A673 (cell line): ENCODE results near the gene VSTM4. TPM values are rescaled to one million over a fixed set of nuclear protein-coding genes. Genes with fewer than 3 reads are reported as not detected.

Source experiments
- BruUV-seq: library from RNA; stranded (reverse); fragments of 400-500 nt; replicated peaks from 2 replicates; lab custom pipeline; 2021; lab: Mats Ljungman, UMichigan
- CTCF ChIA-PET: fragments of 300-600 bp; sonication (Branson Sonifier 250); formaldehyde crosslinking; loops from one replicate; lab custom pipeline; 2022; ENCODE audit warnings: antibody characterized with exemption; lab: Charles Lee
- POLR2A ChIA-PET: fragments of 300-600 bp; sonication (Branson Sonifier 250); formaldehyde crosslinking; loops from one replicate; lab custom pipeline; 2022; ENCODE audit warnings: antibody characterized with exemption; ENCODE audit not compliant: low non-redundant PET; lab: Charles Lee
- DNase-seq: peaks from one replicate; pipeline ENCODE4 v3.0.0-alpha.2; 2015; ENCODE audit warnings: low spot score
- H3K27ac ChIP-seq: fragments of 200-600 bp; sonication (generic); 2 replicates; pipeline ENCODE4 v1.5.1; 2016; ENCODE audit warnings: mixed run types, low read depth, mild to moderate bottlenecking, mixed read lengths, antibody characterized with exemption, low read length; ENCODE audit not compliant: poor library complexity, severe bottlenecking
- H3K27me3 ChIP-seq: fragments of 200-600 bp; sonication (generic); replicated peaks from 2 replicates; pipeline ENCODE4 v1.6.1; 2017; ENCODE audit warnings: mixed run types, low read depth, mild to moderate bottlenecking, mixed read lengths, antibody characterized with exemption, low read length; ENCODE audit not compliant: insufficient read depth, poor library complexity
- H3K36me3 ChIP-seq: fragments of 200-600 bp; sonication (generic); 2 replicates; pipeline ENCODE4 v1.6.1; 2016; ENCODE audit warnings: mixed run types, mild to moderate bottlenecking, mixed read lengths, antibody characterized with exemption, low read length; ENCODE audit not compliant: insufficient read depth, poor library complexity, severe bottlenecking
- H3K4me1 ChIP-seq: fragments of 200-600 bp; sonication (generic); 2 replicates; pipeline ENCODE4 v1.6.1; 2017; ENCODE audit warnings: mixed run types, mild to moderate bottlenecking, mixed read lengths, antibody characterized with exemption, low read length; ENCODE audit not compliant: insufficient read depth, poor library complexity, severe bottlenecking
- H3K4me3 ChIP-seq: fragments of 200-600 bp; sonication (generic); 2 replicates; pipeline ENCODE4 v1.5.1; 2016; ENCODE audit warnings: low read depth, mixed run types, mild to moderate bottlenecking, mixed read lengths, low read length; ENCODE audit not compliant: poor library complexity, severe bottlenecking
- H3K9me3 ChIP-seq: fragments of 200-600 bp; sonication (generic); 2 replicates; pipeline ENCODE4 v1.6.1; 2016; ENCODE audit warnings: mixed run types, low read depth, mild to moderate bottlenecking, mixed read lengths, antibody characterized with exemption, low read length; ENCODE audit not compliant: poor library complexity, severe bottlenecking
- CTCF ChIP-seq: fragments of 300-800, 200-600 bp; sonication (generic); conservative IDR thresholded peaks from 2 replicates; pipeline ENCODE4 v1.5.1; 2017; ENCODE audit warnings: low read depth, mild to moderate bottlenecking, antibody characterized with exemption, low read length, moderate library complexity, mixed read lengths
- EZH2 ChIP-seq: fragments of 200-600 bp; sonication (generic); IDR thresholded peaks from 2 replicates; pipeline ENCODE4 v1.6.1; 2017; ENCODE audit warnings: borderline replicate concordance, low read depth, mild to moderate bottlenecking, mixed read lengths, antibody characterized with exemption, low read length; ENCODE audit not compliant: poor library complexity, severe bottlenecking
- intact Hi-C: fragments of 100-400 bp; cut with micrococcal nuclease; formaldehyde crosslinking; loops from one replicate; pipeline ENCODE4 v1.10.0; 2022; ENCODE audit not compliant: unreplicated experiment
- total RNA-seq: library from RNA; stranded (reverse); gene quantifications from 2 replicates; pipeline ENCODE4 v1.2.3, GENCODE V29; 2021

Gene VSTM4
- total RNA-seq, 1 experiment from 2014 or later: 0.11 TPM

- no TSS peak for BruUV-seq
- no peaks in the 10 kb centered on the region for H3K9me3 ChIP-seq
- POLR2A ChIA-PET: no interaction called here
- TF ChIP-seq CTCF (no peak), EZH2 (no peak)
- H3K4me1 ChIP-seq: no peaks in the 10 kb centered on the region
- CTCF ChIA-PET: interaction anchor here (0.6 kb wide), 1 partner anchor 14 kb away, joined by 3 read pairs; no protein-coding TSS in a partner anchor
- no peaks in the 10 kb centered on the region for H3K36me3 ChIP-seq
- no peak overlapping the region for H3K27ac ChIP-seq
- intact Hi-C loops: no loop called here
- no peak overlapping the region for H3K4me3 ChIP-seq
- DNase-seq: no peak
- peaks cover 5% of the 10 kb centered on the region for H3K27me3 ChIP-seq
These were observed 60.6 kb downstream of the VSTM4 start for GRCh38 chr10:49054753-49055152.

DNA sequence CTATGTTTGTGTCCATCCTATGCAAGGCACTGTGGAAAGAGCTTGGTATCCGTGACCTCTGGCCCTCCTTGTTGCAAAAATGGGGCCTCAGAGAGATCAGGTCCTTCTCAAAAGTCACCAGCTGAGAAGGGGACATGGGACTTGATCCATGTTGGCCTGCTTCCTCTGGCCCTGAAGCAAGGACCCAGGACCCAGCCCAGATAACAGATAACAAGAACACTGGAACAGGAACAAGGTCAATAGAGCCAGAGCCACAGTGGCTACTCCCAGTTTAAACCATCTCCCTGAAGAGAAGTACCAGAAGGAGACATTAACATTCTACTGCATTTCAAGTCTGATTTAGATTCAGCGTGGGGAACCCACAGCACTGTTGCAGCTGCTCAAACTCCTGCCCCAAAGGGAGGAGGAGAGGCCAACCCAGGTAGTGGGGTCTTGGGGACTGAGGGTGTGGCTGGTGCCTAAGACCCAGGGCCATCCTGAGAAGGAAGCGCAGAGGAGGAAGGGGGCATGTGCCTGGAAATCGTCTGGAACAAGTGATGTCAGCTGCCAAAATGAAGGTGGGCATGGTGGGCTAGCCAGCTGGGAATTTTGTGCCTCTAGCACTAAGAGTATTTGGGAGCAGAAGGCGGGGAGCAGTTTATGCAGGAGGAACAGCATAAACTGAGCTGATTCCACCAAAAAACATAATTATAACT is 61.2 kb downstream of the VSTM4 start:
- no peaks in the 10 kb centered on the region for H3K9me3 ChIP-seq
- no peak overlapping the region for H3K4me3 ChIP-seq
- TF ChIP-seq CTCF (no peak), EZH2 (no peak)
- H3K4me1 ChIP-seq: no peaks in the 10 kb centered on the region
- intact Hi-C loops: no loop called here
- ChIA-PET CTCF (interaction anchor here (0.6 kb wide), 1 partner anchor 13 kb away, joined by 3 read pairs; no protein-coding TSS in a partner anchor), POLR2A (no interaction called here)
- no TSS peak for BruUV-seq
- DNase-seq: no peak
- no peak overlapping the region for H3K27ac ChIP-seq
- H3K36me3 ChIP-seq: no peaks in the 10 kb centered on the region
- H3K27me3 ChIP-seq: peaks cover 5% of the 10 kb centered on the region

DNA sequence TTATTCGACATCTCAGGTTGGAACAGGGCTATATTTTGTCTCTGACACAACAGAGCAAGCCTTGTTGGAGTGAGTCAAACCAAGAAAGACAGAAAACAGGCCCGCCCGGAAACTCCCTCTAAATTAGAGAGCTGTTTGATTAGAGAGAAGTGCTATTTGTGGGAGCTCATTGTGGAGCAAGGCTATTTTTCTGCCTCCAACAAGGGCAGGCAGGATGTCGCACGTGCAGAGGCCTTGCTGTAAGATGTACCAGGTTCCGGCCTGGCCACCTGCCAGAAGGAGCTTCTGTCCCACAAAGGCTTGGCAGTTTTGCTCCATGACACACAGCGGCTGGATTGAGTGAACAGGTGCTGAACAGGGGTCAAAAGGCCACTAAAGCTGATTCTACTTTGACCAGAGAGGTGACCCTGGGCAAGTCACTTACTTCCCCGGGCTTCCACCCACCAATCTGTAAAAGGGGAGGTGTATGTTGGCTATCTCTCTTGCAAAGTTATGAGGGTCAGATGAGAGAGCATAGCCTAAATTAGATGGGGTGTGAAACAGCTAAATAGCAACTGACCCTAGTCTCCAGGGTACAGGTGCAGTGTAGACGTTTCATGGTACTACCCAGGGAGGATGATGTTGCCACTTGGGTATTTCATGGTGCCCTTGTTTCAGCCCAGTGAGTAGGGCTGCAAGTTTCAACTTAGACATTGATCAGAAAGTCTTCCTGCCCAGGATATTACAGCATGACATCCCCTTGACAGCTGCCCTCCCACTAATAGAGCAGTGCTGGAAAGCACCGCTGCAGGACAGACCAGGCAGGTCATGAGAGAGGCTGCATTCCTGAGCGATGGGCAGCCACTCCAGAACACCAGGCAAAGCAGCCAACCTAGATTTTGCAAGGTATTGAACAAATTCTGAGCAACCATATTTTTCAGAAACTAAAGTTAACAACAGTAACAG is 62.0 kb downstream of the VSTM4 start:
- ChIA-PET CTCF (no interaction called here), POLR2A (interaction anchor here (0.7 kb wide), 1 partner anchor 27 kb away, joined by 4 read pairs; no protein-coding TSS in a partner anchor)
- Histone ChIP-seq H3K9me3 (no peaks in the 10 kb centered on the region), H3K27ac (no peak overlapping the region), H3K27me3 (peaks cover 5% of the 10 kb centered on the region), H3K36me3 (no peaks in the 10 kb centered on the region), H3K4me1 (no peaks in the 10 kb centered on the region), H3K4me3 (no peak overlapping the region)
- intact Hi-C loops: no loop called here
- no peak for DNase-seq
- no peak for TF ChIP-seq EZH2
- TF ChIP-seq CTCF: no peak
- BruUV-seq: no TSS peak
